Esophagus muscularis mucosa (tissue), 4 donors: ENCODE data around the gene UTP3. TPM values are rescaled to one million over a fixed set of nuclear protein-coding genes. Genes with fewer than 3 reads are reported as not detected.
"Not testable (repeated sequence)": the region's sequence is repeated elsewhere in the genome, so short reads cannot be mapped to it uniquely, and the experiment has no call there.

Experiments
- DNase-seq: peaks from one replicate; pipeline ENCODE4 v3.0.0-alpha.2; 2017; ENCODE audit errors: extremely low spot score
- H3K27ac ChIP-seq, 4 donors: fragments of 200-600 bp; sonication (generic); replicated peaks in 1 of 4; 1 replicate in 3 of 4; 2 replicates in 1 of 4; pipeline ENCODE4 v1.5.1; 2016 to 2019; ENCODE audit warnings: mild to moderate bottlenecking in 1 of 4
- H3K27me3 ChIP-seq, 4 donors: fragments of 200-600 bp; sonication (generic); one replicate each; pipeline versions ENCODE4 v1.5.1 to v1.6.0; 2016 to 2019
- H3K36me3 ChIP-seq, 4 donors: fragments of 200-600 bp; sonication (generic); one replicate each; pipeline ENCODE4 v1.5.1; 2016 to 2019
- H3K4me1 ChIP-seq, 4 donors: fragments of 200-600 bp; sonication (generic); one replicate each; pipeline ENCODE4 v1.5.1; 2016 to 2019
- H3K4me3 ChIP-seq, 4 donors: fragments of 200-600 bp; sonication (generic); 1 replicate in 2 of 4; 2 replicates in 2 of 4; pipeline ENCODE4 v1.5.1; 2016 to 2019; ENCODE audit warnings: mild to moderate bottlenecking in 4 of 4, moderate library complexity in 1 of 4
- H3K9me3 ChIP-seq, 4 donors: fragments of 200-600 bp; sonication (generic); 1 replicate in 3 of 4; 2 replicates in 1 of 4; pipeline ENCODE4 v1.5.1; 2016 to 2019
- CTCF ChIP-seq, 3 experiments: fragments of 200-600 bp in 2 of 3; fragments of 450-650 bp in 1 of 3; sonication (generic) in 2 of 3; IDR thresholded peaks; one replicate each; pipeline ENCODE4 v1.5.1; 2017 to 2019; ENCODE audit warnings: antibody characterized with exemption in 3 of 3, mild to moderate bottlenecking in 2 of 3, moderate library complexity in 1 of 3
- EP300 ChIP-seq: sonication (generic); formaldehyde crosslinking; IDR thresholded peaks from one replicate; pipeline ENCODE4 v1.6.1; 2017; ENCODE audit warnings: antibody characterized with exemption
- POLR2A ChIP-seq: fragments of 450-650 bp; IDR thresholded peaks from one replicate; pipeline ENCODE4 v1.6.1; 2017; ENCODE audit warnings: antibody characterized with exemption, moderate library complexity, mild to moderate bottlenecking, low read depth
- POLR2AphosphoS5 ChIP-seq, 2 donors: sonication (generic); formaldehyde crosslinking; IDR thresholded peaks; one replicate each; pipeline ENCODE4 v1.6.1; 2017; ENCODE audit warnings: antibody characterized with exemption in 2 of 2
- WGBS: methylation state at CpG from one replicate; pipeline ENCODE4 v1.1.5; 2018; 5-methylcytosine and 5-hydroxymethylcytosine counted together
- intact Hi-C: fragments of 100-400 bp; cut with DNase I; formaldehyde crosslinking; loops from one replicate; pipeline ENCODE4 v1.15.1; 2023
- total RNA-seq, 4 donors: library from RNA; depleted of rRNA; stranded (reverse); fragments of >200 nt; gene quantifications; one replicate each; pipeline versions ENCODE4 v1.1.0 to v1.2.1, GENCODE V29; 2016

UTP3 gene
- total RNA-seq, 4 donors from 2014 or later, result 19.9 to 31.3 (median 21.8) TPM

- DNase-seq, result no peak
- WGBS, result 75% methylated on average over 1 of the region's 1 CpG
- no peaks in the 10 kb centered on the region for H3K9me3 ChIP-seq
- peaks cover 3 to 42% (median 34%) of the 10 kb centered on the region in 4 donors for H3K4me1 ChIP-seq
- no peak overlapping the region for H3K27ac ChIP-seq
- H3K36me3 ChIP-seq, result no peaks in the 10 kb centered on the region
- intact Hi-C loops, result no loop called here
- H3K4me3 ChIP-seq, result no peak overlapping the region
- TF ChIP-seq POLR2AphosphoS5 (IDR thresholded peaks at IDR 0.05) (no peak), CTCF (IDR thresholded peaks at IDR 0.05) (no peak), POLR2A (no peak), EP300 (no peak)
- H3K27me3 ChIP-seq, result no peaks in the 10 kb centered on the region
These were observed 37.3 kb downstream of the UTP3 start for GRCh38 chr4:70725633-70726032.

GRCh38 chr4:70726515-70726914 lies 38.2 kb downstream of the UTP3 start:
- intact Hi-C loops, H3K36me3 ChIP-seq, H3K9me3 ChIP-seq, H3K4me3 ChIP-seq, DNase-seq, H3K27me3 ChIP-seq, H3K27ac ChIP-seq: not testable (repeated sequence)
- peaks cover 3 to 42% (median 34%) of the 10 kb centered on the region in 4 donors for H3K4me1 ChIP-seq
- 93% methylated on average over 11 of the region's 11 CpGs for WGBS

GRCh38 chr4:70728091-70728490 lies 39.8 kb downstream of the UTP3 start:
- Histone ChIP-seq H3K27ac (no peak overlapping the region), H3K9me3 (no peaks in the 10 kb centered on the region), H3K4me3 (no peak overlapping the region), H3K36me3 (no peaks in the 10 kb centered on the region), H3K4me1 (peaks cover 3 to 37% (median 24%) of the 10 kb centered on the region in 4 donors), H3K27me3 (no peaks in the 10 kb centered on the region)
- WGBS, result 92% methylated on average over 11 of the region's 11 CpGs
- no peak for DNase-seq
- TF ChIP-seq CTCF (IDR thresholded peaks at IDR 0.05) (no peak), POLR2A (no peak), POLR2AphosphoS5 (IDR thresholded peaks at IDR 0.05) (no peak), EP300 (no peak)
- intact Hi-C loops, result no loop called here

- intact Hi-C loops, H3K27ac ChIP-seq: not testable (repeated sequence)
- WGBS, result 93% methylated on average over 9 of the region's 9 CpGs
These were observed 44.5 kb downstream of the UTP3 start for GRCh38 chr4:70732878-70733277.

GRCh38 chr4:70734168-70734954 lies 46.0 kb downstream of the UTP3 start:
- intact Hi-C loops, result no loop called here
- Histone ChIP-seq H3K27ac (peak overlapping the region; percentile 53 to 71 (median 68)), H3K9me3 (no peaks in the 10 kb centered on the region), H3K4me1 (peaks cover 9 to 34% (median 26%) of the 10 kb centered on the region in 4 donors), H3K27me3 (no peaks in the 10 kb centered on the region), H3K4me3 (peak overlapping the region; percentile 42 to 51 (median 46)), H3K36me3 (no peaks in the 10 kb centered on the region)
- WGBS, result 14% methylated on average over 5 of the region's 5 CpGs
- TF ChIP-seq POLR2A, result no peak
- TF ChIP-seq POLR2AphosphoS5 (IDR thresholded peaks at IDR 0.05), result peak in 1 of 2 donors; percentile 29
- no peak for DNase-seq

More at GRCh38 chr4:70732878-70733277, 44.5 kb downstream of the UTP3 start:
- not testable (repeated sequence) for H3K9me3 ChIP-seq, H3K27me3 ChIP-seq, DNase-seq, H3K4me3 ChIP-seq, H3K36me3 ChIP-seq
- H3K4me1 ChIP-seq, result peaks cover 9 to 34% (median 29%) of the 10 kb centered on the region in 4 donors

GRCh38 chr4:70734971-70735370 lies 46.6 kb downstream of the UTP3 start:
- DNase-seq, result no peak
- no peaks in the 10 kb centered on the region for H3K9me3 ChIP-seq
- peak overlapping the region; percentile 53 to 71 (median 68) for H3K27ac ChIP-seq
- H3K4me1 ChIP-seq, result peaks cover 9 to 39% (median 26%) of the 10 kb centered on the region in 4 donors
- WGBS, result 13% methylated on average over 3 of the region's 3 CpGs
- no peaks in the 10 kb centered on the region for H3K36me3 ChIP-seq
- intact Hi-C loops, result no loop called here
- no peaks in the 10 kb centered on the region for H3K27me3 ChIP-seq
- TF ChIP-seq EP300 (no peak), CTCF (IDR thresholded peaks at IDR 0.05) (no peak), POLR2A (no peak)
- peak overlapping the region; percentile 42 to 51 (median 46) for H3K4me3 ChIP-seq
